Measurements from ENCODE around the gene CCDC192. TPM values are rescaled to one million over a fixed set of nuclear protein-coding genes. Genes with fewer than 3 reads are reported as not detected.
A peak's percentile ranks its signal among the peaks of the same experiment; 100 is the strongest.

Gene CCDC192
- total RNA-seq, 4 donors from 2014 or later: 0.35 to 1.3 TPM; not detected in 2

DNA sequence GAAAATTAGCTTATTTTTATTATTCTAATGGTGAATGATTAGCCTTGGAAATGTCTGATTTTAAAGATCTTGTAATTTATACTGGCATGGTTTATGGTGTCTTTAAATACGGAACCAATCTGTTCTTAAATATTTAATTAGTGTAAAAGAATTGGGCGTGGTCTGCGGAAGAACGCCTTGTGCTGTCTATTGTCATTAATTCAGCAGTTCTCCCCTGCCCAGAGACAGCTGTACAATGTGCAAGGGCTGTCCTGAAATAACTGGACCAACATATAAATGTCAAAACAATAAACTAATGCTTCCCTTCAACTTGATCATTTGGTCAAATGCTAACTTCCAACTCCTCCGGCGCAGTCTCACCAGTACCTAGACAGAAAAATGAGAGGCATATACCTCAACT, 124.3 kb downstream of the CCDC192 start:
- Histone ChIP-seq H3K9me3 (no peaks in the 10 kb centered on the region), H3K4me1 (no peaks in the 10 kb centered on the region), H3K36me3 (no peaks in the 10 kb centered on the region), H3K4me3 (no peak overlapping the region), H3K27me3 (no peaks in the 10 kb centered on the region), H3K27ac (no peak overlapping the region)
- no peak for DNase-seq
- intact Hi-C loops (cut with DNase I; ENCODE audit: low total_unique reads): no loop called here
- TF ChIP-seq, protein P1, sequence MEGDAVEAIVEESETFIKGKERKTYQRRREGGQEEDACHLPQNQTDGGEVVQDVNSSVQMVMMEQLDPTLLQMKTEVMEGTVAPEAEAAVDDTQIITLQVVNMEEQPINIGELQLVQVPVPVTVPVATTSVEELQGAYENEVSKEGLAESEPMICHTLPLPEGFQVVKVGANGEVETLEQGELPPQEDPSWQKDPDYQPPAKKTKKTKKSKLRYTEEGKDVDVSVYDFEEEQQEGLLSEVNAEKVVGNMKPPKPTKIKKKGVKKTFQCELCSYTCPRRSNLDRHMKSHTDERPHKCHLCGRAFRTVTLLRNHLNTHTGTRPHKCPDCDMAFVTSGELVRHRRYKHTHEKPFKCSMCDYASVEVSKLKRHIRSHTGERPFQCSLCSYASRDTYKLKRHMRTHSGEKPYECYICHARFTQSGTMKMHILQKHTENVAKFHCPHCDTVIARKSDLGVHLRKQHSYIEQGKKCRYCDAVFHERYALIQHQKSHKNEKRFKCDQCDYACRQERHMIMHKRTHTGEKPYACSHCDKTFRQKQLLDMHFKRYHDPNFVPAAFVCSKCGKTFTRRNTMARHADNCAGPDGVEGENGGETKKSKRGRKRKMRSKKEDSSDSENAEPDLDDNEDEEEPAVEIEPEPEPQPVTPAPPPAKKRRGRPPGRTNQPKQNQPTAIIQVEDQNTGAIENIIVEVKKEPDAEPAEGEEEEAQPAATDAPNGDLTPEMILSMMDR (IDR thresholded peaks at IDR 0.05): no peak
- TF ChIP-seq POLR2A (IDR thresholded peaks at IDR 0.05): no peak

DNA sequence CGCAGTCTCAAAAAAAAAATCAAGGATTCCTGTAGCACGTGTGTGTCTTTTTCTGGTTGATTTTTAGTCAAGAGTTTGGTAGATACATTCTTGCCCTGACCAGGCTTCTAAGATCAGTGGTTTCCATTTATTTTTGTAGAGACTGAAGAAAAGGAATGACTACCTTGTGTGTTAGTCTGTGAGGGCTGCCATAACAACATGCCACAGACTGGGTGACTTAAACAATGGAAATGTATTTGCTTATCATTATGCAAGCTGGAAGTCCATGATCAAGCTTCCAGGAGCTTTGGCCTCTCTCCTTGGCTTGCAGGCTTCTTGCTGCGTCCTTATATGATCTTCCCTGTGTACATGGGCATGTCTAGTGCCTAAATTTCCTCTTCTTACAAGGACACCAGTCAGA, 127.0 kb downstream of the CCDC192 start:
- Histone ChIP-seq H3K27me3 (no peaks in the 10 kb centered on the region), H3K4me3 (no peak overlapping the region), H3K36me3 (no peaks in the 10 kb centered on the region), H3K9me3 (no peaks in the 10 kb centered on the region), H3K27ac (no peak overlapping the region), H3K4me1 (no peaks in the 10 kb centered on the region)
- no peak for DNase-seq
- intact Hi-C loops (cut with DNase I; ENCODE audit: low total_unique reads): no loop called here
- TF ChIP-seq, protein P1 (IDR thresholded peaks at IDR 0.05): no peak
- no peak for TF ChIP-seq POLR2A (IDR thresholded peaks at IDR 0.05)

DNA sequence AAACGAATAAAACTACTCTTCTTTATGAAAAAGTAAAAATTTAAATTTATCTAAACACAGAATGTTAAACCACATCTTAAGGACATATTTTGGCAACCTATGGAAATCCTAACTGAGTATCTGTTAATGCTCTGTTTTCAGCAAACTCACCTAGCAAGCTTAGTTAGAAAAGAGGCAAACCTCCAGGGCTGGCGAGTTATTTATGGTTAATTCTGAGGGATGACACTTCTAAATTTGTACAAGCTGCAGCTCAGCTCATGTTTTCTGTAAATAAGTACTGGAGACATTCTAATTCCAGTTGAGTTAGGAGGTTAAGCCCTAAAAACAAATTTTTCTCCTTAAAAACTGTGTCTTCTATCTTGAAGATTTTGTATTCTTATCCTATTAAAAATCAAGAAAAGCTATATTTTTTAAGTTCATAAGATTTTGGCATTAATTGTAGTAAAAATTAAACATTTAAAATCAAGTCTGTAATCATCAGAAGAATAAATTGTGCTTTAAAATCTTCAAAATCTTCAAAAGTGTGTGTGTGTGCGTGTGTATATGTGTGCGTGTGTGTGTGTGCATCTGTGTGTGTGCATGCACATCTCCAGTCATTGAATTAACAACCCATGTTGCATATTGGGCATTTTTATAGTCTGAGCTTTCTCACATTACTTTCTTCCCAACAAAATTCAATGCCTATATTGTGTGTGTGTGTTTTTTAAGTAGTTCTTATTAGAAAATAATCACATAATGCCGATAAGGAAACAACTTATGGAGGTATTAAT, 127.8 kb downstream of the CCDC192 start:
- no peak overlapping the region for H3K27ac ChIP-seq
- no peaks in the 10 kb centered on the region for H3K4me1 ChIP-seq
- intact Hi-C loops (cut with DNase I; ENCODE audit: low total_unique reads): no loop called here
- H3K4me3 ChIP-seq: no peak overlapping the region
- TF ChIP-seq, protein P1 (IDR thresholded peaks at IDR 0.05): no peak
- TF ChIP-seq POLR2A (IDR thresholded peaks at IDR 0.05): no peak
- no peaks in the 10 kb centered on the region for H3K27me3 ChIP-seq
- no peaks in the 10 kb centered on the region for H3K9me3 ChIP-seq
- DNase-seq: no peak
- no peaks in the 10 kb centered on the region for H3K36me3 ChIP-seq

DNA sequence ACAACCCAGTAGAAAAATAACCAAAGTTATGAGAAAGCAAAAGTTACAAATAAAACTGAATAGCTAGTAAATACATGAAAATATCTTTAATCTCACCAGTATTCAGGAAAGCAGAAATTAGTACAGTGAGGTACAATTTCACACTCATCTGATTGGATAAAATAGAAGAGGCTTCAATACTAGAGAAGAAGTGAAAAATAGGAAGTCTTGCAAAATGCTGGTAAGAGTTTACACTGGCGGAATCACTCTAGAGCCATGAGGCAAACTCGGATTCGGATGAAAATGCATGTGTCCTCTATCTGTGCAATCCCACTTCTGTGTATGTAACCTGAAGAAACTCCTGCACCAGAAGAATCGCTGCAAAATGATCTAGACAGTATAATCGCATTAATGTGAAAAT, 128.9 kb downstream of the CCDC192 start:
- intact Hi-C loops (cut with DNase I; ENCODE audit: low total_unique reads): no loop called here
- H3K9me3 ChIP-seq: no peaks in the 10 kb centered on the region
- no peak overlapping the region for H3K27ac ChIP-seq
- DNase-seq: no peak
- H3K36me3 ChIP-seq: no peaks in the 10 kb centered on the region
- no peak for TF ChIP-seq POLR2A (IDR thresholded peaks at IDR 0.05)
- TF ChIP-seq, protein P1 (IDR thresholded peaks at IDR 0.05): no peak
- no peaks in the 10 kb centered on the region for H3K4me1 ChIP-seq
- H3K4me3 ChIP-seq: no peak overlapping the region
- no peaks in the 10 kb centered on the region for H3K27me3 ChIP-seq

DNA sequence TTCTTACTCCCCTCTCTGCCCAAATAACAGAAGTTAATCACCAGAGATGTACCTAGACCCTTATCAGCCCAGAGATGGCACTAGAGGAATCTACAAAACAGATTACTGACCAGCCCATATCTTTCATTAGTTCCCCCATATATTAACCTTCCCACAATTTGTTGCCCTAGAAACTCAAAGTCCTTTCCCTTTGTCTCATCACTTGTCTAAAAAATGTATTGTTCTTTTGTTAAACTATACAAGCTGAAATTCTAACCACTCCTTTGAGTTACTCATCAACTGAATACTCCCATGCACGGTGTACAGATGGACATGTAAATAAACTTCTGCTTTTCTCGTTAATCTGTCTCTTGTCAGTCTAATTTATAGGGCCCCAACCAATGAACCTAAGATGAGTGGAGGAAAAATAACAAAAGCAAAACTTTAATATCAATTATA, 130.9 kb downstream of the CCDC192 start:
- no peak for DNase-seq
- H3K4me1 ChIP-seq: no peaks in the 10 kb centered on the region
- H3K36me3 ChIP-seq: no peaks in the 10 kb centered on the region
- peak overlapping the region in 1 of 2 donors; percentile 17 for H3K27ac ChIP-seq
- no peak for TF ChIP-seq POLR2A (IDR thresholded peaks at IDR 0.05)
- TF ChIP-seq, protein P1 (IDR thresholded peaks at IDR 0.05): no peak
- H3K27me3 ChIP-seq: no peaks in the 10 kb centered on the region
- H3K9me3 ChIP-seq: no peaks in the 10 kb centered on the region
- H3K4me3 ChIP-seq: no peak overlapping the region
- intact Hi-C loops (cut with DNase I; ENCODE audit: low total_unique reads): no loop called here
